K562 (cell line): ENCODE results near the gene HTT-AS. TPM values are rescaled to one million over a fixed set of nuclear protein-coding genes. Genes with fewer than 3 reads are reported as not detected.

Experiments used
- ATF7 ChIP-seq: fragments of 450-650 bp; IDR thresholded peaks from 2 replicates; pipeline ENCODE4 v1.7.1; 2014; ENCODE audit warnings: mild to moderate bottlenecking, moderate library complexity
- EP300 ChIP-seq: IDR thresholded peaks from 2 replicates; pipeline ENCODE4 v1.6.1; 2012; ENCODE audit warnings: low read length, improper control_type of control experiment
- L3MBTL2 ChIP-seq: fragments of 450-650 bp; IDR thresholded peaks from 2 replicates; pipeline ENCODE4 v1.6.1; 2016; ENCODE audit warnings: mild to moderate bottlenecking, moderate library complexity
- MYC ChIP-seq, 2 experiments: fragments of 250-450 bp in 1 of 2; sonication (Bioruptor Pico) in 1 of 2; IDR thresholded peaks; 2 replicates each; pipeline versions ENCODE4 v1.5.1 to v1.6.1; 2012 to 2021; ENCODE audit warnings: low read depth in 2 of 2, borderline replicate concordance in 1 of 2, improper control_type of control experiment in 1 of 2, low read length in 1 of 2, mild to moderate bottlenecking in 1 of 2, moderate library complexity in 1 of 2
- RBM34 ChIP-seq: fragments of 200-400 bp; formaldehyde crosslinking; IDR thresholded peaks from 2 replicates; pipeline ENCODE4 v1.6.1; 2018; ENCODE audit warnings: low read length, borderline replicate concordance; ENCODE audit not compliant: insufficient read depth
- SMARCE1 ChIP-seq: fragments of 450-650 bp; IDR thresholded peaks from 2 replicates; pipeline ENCODE4 v1.7.1; 2016; ENCODE audit warnings: mild to moderate bottlenecking
- TOE1 ChIP-seq, 2 experiments: fragments of 450-650 bp in 1 of 2; sonication (generic) in 1 of 2; formaldehyde crosslinking in 1 of 2; IDR thresholded peaks; 2 replicates each; pipeline versions ENCODE4 v1.7.1 to v1.8.0; 2016 to 2022; ENCODE audit warnings: borderline replicate concordance in 2 of 2, mild to moderate bottlenecking in 2 of 2, antibody characterized with exemption in 1 of 2, inconsistent platforms in 1 of 2, low read depth in 1 of 2, missing genetic modification reagents in 1 of 2, moderate library complexity in 1 of 2
- TRIM25 ChIP-seq: fragments of 450-650 bp; IDR thresholded peaks from 2 replicates; pipeline ENCODE4 v1.7.0; 2016; ENCODE audit warnings: borderline replicate concordance
- ZFP1 ChIP-seq: fragments of 450-650 bp; formaldehyde crosslinking; IDR thresholded peaks from 2 replicates; pipeline ENCODE4 v1.4.0; 2020; ENCODE audit warnings: mild to moderate bottlenecking, mixed read lengths
- ZNF586 ChIP-seq: fragments of 450-650 bp; formaldehyde crosslinking; conservative IDR thresholded peaks from 2 replicates; pipeline ENCODE4 v1.4.0; 2020; ENCODE audit warnings: mild to moderate bottlenecking, moderate library complexity
- polyA plus RNA-seq, 8 experiments: library from polyadenylated mRNA; depleted of rRNA in 4 of 8; stranded (reverse) in 5 of 8; unstranded in 3 of 8; fragments of >200 nt; fragmentation: Nextera tagmentation in 2 of 8; fragmentation: Illumina TruSeq in 1 of 8; extraction: Ambion mirVana in 2 of 8; extraction: Trizol in 1 of 8; gene quantifications; 2 replicates each; pipeline versions ENCODE4 v1.2.1 to v1.2.3, GENCODE V29; 2011 to 2014; ENCODE audit warnings: inconsistent platforms in 1 of 8, missing spikeins in 1 of 8
- total RNA-seq, 7 experiments: library from RNA; depleted of rRNA in 6 of 7; stranded (reverse); fragments of >200 nt in 6 of 7; fragmentation: Illumina TruSeq in 2 of 7; extraction: Trizol in 2 of 7; gene quantifications; 2 replicates each; pipeline versions ENCODE4 v1.2.1 to v1.2.3, GENCODE V29; 2011 to 2021; ENCODE audit warnings: low replicate concordance in 1 of 7

Gene HTT-AS
- total and polyA plus RNA-seq, 9 of the 15 experiments (the other 6 are each of a cell fraction or from before 2014, with no cell fraction given), result not detected

DNA sequence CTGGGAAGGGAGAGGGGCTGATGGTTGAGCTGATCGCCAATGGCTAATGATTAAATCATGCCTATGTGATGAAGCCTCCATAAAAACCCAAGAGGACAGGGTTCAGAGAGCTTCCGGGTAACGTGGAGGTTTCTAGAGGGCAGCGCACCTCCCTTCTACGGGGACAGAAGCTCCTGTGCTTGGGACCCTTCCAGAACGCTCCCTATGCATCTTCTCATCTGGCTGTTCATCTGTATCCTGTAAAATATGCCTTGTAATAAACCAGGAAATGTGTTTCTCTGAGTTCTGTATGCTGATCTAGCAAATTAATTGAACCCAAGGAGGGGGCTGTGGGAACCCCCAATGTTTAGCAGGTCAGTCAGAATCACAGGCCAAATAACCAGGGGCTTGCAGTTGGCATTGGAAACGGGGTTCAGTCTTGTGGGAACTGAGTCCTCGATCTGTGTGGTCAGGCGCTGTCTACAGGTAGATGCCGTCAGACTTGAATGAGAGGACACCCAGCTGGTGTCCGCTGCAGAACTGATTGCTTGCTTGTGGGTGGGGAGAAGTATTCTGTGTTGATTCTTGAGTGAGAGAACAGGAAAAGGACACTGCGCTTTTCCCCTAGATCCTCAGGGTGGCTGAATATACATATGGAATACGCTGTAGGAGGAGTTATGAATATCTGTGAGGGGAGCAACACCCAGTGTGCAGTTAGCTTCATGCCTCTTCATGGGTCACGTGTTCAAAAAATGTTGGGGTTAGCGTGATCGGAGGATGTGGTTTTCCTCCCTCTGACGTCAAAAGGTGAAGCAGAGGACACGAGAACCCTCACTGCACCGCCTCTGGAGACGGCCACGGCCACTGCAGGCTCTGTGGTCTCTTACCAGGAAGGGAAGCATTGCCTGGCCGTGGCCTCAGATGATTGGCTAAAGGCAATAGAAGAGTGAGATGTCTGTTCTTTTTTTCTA, 29.2 kb downstream of the HTT-AS start (continued):
- TF ChIP-seq TOE1 (IDR thresholded peaks at IDR 0.05; ENCODE audit: borderline replicate concordance) (peak; percentile 90; the same call in 1 of the 2 replicates), TOE1 (CRISPR knock-in tag; IDR thresholded peaks at IDR 0.05; ENCODE audit: borderline replicate concordance, low read depth) (no peak), ATF7 (peak; percentile 63; the same call in 1 of the 2 replicates), SMARCE1 (no peak), ZNF586 (CRISPR knock-in tag) (no peak), TRIM25 (no peak), MYC (IDR thresholded peaks at IDR 0.05; ENCODE audit: low read depth, low read length) (0 out of 2 replicates have a peak, but pooled peaks have one; percentile 28), MYC (CRISPR knock-in tag; IDR thresholded peaks at IDR 0.05; ENCODE audit: borderline replicate concordance, low read depth) (no peak), EP300 (no peak), ZFP1 (CRISPR knock-in tag) (no peak), RBM34 (no peak), L3MBTL2 (peak; percentile 63; the same call in 1 of the 2 replicates)
